ENCODE results near the gene ZSWIM6.
A peak's percentile ranks its signal among the peaks of the same experiment; 100 is the strongest.

ZSWIM6 gene

DNA sequence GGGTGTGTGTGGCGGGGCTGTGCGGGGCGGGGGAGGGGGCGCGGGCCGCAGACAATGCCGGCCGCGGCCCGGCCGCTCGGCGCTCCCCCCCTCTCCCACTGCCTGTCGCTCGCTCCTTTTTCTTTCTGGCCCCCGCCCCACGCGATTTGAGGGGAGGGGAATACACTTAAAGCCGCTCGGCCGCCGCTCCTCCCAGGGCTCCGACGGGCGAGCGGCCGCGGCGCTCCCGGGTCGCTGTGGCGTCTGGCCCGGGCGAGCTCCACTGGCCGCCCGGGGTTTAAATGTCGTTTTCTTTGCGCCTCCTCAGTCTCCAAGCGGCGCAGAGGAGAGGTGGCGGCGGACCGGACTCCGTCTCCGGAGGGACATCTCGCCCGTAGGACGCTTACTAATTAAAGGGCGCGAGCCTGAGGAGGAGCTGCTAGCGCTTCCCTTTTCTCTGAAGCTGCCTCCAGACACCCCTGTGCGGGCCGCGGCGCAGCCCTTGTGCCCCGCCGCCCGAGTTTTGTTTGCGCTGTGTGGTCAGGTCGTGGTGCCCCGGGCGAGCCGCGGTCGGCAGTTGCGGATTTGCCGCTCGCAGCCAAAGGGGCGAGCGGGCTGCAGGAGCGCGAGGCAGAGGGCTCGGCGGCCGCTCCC lies 1.4 kb downstream of the ZSWIM6 start:
- peak; percentile 19 for DNase-seq

DNA sequence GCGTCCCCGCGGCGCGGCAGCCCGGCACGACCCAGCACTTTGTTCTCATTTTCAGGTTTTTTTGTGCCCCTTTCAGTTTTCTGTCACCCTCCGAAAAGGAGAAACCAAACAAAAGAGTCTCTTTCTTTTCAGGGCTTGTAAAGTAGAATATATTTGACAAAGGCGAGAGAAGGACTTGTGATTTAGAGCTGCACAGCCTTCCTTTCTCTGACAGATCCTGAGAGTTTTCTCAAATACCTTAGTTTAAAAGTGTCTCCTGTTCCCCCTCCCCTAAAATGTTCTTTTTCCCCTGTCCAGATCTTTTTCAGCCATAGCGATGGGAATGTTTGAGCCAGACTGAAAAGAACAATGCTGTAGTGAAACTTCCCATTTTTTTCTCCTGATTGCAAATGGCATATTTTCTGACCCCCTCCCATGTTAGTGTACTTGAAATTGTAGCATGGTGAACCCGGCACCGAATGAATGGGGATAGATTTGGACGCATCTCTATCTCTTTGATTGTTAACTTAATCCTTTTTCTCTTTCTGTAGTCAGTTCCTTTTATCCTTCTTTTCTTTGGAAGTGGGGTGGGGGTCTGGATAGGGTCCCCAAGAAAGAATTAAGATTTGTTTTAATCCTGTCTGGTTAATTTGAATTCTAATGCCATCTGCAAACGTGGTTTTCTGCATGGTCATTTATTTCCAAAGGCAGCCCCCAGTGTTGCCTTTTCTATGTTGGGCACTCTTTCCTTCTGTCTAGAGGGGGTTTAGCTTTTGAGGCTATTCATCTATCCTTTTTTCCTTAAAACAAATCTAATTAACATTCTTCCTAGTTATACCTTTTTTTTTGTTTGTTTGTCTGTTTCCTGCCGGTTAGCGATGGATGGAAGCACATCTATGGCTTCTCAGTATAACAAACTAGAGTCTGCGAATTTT lies 2.2 kb downstream of the ZSWIM6 start:
- DNase-seq: no peak

GRCh38 chr5:61334868-61335615 lies 3.0 kb downstream of the ZSWIM6 start:
- no peak for DNase-seq

GRCh38 chr5:61339764-61340163 lies 7.7 kb downstream of the ZSWIM6 start:
- no peak for DNase-seq

GRCh38 chr5:61340775-61341361 lies 8.8 kb downstream of the ZSWIM6 start:
- DNase-seq: no peak

DNA sequence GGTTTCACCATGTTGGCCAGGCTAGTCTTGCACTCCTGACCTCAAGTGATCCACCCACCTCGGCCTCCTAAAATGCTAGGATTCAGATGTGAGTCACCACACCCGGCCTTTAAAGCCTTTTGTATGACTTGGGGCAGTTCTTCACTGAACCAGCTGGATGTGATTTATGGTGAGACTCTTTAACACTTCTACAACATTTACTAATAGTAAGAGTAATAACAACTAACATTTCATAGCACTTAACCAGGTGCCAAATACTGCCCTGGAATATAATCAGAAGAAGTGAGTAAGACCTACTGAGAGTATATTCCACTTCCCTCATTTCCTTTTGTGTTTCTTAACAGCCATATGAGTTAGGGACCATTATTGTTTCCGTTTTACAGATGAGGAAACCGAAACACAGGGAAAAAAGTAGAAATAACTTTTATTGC lies 10.0 kb downstream of the ZSWIM6 start:
- DNase-seq: no peak

DNA sequence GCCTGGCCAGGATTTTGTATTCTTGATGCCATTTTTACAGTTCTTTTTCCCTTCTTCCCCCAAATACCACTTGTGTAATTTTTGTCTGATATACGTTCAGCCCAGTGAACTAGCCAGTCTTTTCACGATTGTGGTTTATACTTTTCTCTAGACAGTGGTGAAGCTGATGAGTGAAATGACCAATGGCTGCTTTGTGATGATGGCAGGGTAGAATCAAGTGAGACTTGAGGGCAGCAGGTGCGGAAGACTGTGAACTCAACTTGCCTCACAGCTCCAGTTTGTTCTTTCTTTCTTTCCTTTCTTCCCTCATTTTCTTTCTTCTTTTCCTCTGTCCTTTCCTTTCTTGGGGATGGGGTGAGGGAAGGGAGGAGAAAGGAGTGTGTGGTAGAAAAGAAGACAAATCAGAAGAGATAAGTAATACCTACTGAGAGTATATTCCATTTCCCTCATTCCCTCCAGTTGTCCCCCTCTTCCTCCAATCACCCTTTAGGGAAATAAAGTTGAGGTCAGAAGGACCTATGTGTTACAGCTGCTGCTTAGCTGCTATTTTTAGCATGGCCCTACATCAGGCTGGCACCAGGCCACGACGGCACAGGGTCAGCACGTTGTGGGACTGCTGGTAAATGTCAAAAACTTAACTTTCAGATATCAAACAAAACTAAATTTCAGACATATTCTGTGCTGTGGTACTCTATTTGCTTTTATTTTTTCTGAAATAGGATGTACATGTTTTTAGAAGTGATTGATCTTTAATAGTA lies 12.3 kb downstream of the ZSWIM6 start:
- no peak for DNase-seq

GRCh38 chr5:61346511-61346910 lies 14.5 kb downstream of the ZSWIM6 start:
- no peak for DNase-seq

- no peak for DNase-seq
Measured at GRCh38 chr5:61347080-61347479, 15.0 kb downstream of the ZSWIM6 start.

GRCh38 chr5:61348447-61348846 lies 16.4 kb downstream of the ZSWIM6 start:
- no peak for DNase-seq

DNA sequence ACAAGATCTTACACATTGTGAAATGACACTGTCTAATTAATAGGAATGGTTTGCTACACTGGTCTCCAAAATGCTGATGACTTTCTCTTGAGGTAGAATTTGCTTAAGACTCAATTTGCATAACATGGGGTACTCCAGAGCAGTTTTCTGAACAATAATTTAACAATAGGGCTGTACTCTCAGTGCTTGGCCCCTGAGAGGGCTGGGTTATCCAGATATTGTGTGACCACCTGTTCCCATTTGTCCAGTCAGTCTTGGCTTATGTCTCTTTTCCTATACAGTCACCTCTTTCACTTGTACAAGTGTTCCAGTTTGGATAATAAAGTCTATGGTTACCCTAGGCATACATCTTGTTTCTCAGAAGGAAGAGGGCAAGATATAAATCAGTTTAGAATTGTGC lies 17.9 kb downstream of the ZSWIM6 start:
- no peak for DNase-seq

DNA sequence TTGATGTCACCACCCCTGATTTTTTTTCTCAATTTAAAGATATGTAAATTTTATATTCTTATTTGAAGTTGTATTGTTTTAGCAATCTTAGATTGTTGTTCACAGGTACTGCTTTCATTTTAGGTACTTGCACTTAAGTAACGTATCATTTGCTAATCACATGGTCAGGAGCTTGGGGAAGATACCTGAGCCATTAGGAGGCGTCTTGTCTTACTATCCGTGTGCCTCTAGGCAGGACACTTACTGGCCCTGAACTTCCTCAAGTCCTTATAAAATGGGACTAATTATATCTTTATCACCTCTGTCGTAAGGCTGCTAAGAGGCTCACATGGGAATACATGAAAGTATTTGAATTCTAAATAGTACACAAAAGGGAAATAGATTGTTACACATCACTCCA lies 18.5 kb downstream of the ZSWIM6 start:
- DNase-seq: no peak

- no peak for DNase-seq
Measured at GRCh38 chr5:61351733-61352132, 19.7 kb downstream of the ZSWIM6 start.

DNA sequence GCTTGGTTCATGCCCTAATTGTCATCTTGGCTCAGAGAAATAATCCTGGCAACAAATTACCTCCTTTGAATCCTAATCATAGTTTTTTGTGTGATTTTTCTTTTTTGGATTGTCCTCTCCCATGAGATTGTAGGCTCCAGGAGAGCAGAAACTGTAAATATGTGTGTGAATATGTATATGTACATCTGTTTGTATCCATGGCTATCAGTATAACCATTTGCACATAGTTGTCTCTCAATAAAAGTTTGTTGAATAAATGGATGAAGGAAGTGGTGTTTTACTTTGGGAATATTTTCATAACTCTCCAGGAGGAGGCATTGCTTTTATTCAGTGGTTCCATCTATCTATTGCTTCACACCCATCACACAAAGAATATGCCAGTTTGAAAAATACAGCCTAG lies 20.1 kb downstream of the ZSWIM6 start:
- no peak for DNase-seq

DNA sequence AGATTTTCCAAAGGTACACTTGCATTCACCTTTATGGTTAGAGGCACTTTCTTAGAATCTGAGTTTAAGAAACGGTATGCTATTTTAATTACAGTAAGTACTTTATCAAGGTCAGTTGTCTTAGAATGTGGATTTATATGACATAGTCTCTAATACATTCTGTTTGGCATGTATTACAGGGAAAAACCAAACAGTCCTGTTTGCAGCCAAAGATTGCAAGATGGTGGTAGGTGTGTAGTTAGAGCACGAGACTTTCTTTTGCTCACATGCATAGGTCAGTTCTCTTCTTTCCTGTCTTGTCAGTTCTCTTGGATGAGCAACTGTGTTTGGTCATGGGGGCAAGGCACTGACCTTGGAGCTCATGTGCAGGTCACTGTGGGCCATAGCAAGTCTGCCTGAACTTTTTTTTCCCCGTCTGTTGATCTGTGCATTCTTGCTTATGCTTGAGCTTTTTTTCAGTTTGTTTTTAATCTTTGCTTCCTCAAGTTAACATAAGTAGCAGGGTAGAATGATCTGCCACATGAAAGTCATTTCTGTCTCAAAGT lies 20.6 kb downstream of the ZSWIM6 start:
- no peak for DNase-seq

GRCh38 chr5:61353293-61353692 lies 21.2 kb downstream of the ZSWIM6 start:
- DNase-seq: no peak

GRCh38 chr5:61354199-61354598 lies 22.1 kb downstream of the ZSWIM6 start:
- DNase-seq: no peak

DNA sequence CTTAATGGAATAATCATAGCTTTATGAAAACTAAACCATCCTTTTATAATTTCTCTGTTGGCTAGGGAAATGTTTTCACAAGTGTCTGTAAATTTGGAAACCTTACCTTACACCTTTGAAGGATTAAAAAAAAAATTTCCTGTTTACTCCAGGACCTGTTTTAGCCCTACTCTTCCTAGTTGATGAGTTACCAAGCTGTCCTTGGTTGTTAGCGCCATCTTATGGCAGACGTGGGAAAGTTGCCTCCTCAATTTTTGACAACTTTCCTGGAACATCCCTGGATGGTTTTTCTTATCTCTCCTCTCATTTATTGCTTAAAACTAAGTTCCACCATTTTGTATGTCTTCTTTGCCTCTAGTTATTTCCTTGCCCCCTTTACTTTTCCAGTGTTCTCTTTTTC lies 25.7 kb downstream of the ZSWIM6 start:
- no peak for DNase-seq

DNA sequence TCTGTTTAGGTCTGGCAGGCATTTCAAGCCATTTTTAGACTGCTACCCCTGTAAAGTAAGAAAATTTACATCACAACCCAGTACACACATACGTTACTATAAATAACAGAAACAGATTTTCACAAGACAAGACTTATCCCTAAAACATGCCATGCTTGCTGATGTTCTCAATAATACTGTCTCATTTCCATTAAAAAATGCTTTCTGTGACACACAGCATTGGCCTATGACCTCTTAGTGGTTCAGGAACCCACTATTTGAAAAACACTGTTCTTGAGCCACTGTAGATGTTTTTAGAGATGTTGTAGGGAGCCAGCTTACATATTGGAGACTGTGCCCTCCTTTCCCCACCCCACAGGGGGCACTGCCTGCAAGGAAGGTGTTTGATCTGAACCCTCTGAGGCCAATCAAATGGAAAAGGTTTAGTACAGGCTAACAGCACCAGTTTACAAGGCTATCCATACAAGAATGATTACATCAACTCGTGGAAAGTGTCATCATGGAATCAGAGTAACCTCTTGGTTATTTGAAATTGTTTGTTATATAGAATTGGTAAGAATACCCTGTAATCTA lies 30.8 kb downstream of the ZSWIM6 start:
- no peak for DNase-seq

DNA sequence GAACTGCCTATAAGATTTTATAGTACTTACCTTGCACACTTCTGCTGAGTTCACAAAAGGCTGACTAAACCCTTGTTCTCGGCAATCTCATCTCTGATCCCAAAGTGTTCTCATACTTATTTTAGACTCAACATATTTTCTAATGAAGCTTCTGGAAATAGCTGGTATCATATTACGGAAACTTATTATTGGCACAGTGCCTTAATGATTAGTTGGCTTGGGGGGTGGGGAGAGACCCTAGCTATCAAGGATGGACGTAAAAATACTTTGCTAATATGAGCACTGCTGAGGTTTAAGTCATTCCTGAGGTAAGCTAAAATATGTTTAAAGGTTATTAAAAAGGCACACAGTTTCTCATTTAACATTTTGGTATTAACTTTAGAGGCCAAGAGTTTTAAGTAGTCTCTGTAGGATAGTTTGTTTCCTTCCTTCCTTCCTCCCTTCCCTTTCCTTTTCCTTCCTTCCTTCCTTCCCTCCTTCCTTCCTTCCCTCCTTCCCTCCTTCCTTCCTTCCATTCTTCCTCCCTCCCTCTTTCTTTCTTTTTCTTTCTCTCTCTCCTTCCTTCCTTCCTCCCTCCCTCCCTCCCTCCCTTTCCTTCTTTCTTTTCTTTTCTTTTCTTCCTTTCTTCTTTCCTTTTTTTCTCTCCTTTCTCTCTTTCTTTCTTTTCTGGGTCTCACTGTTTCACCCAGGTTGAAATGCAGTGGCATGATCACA lies 31.5 kb downstream of the ZSWIM6 start:
- DNase-seq: no peak
